Measurements from ENCODE around the gene KHDC4.
A peak's percentile ranks its signal among the peaks of the same experiment; 100 is the strongest.

Gene KHDC4

GRCh38 chr1:155968670-155969069 lies 34.5 kb upstream of the KHDC4 start:
- peak; percentile 71 for DNase-seq

DNA sequence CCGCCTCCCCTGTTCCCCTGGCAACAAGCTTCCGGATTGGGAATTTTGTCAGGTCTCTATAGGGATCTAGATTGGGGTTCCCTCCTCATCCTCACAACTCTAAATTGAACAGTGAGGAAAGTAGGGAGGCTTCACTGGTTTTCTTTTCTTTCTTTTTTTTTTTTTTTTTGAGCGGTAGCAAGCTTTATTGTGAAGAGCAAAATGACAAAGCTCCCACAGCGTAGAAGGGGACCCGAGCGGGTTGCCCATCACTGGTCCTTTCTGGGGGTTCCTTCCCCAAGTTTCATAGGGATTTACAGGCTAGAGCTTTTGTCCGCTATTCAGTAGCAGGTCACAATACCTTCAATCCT lies 33.8 kb upstream of the KHDC4 start:
- no peak for DNase-seq

- no peak for DNase-seq
Observed at GRCh38 chr1:155967341-155968050, 33.3 kb upstream of the KHDC4 start.

GRCh38 chr1:155966750-155967149 lies 32.5 kb upstream of the KHDC4 start:
- DNase-seq, result no peak

DNA sequence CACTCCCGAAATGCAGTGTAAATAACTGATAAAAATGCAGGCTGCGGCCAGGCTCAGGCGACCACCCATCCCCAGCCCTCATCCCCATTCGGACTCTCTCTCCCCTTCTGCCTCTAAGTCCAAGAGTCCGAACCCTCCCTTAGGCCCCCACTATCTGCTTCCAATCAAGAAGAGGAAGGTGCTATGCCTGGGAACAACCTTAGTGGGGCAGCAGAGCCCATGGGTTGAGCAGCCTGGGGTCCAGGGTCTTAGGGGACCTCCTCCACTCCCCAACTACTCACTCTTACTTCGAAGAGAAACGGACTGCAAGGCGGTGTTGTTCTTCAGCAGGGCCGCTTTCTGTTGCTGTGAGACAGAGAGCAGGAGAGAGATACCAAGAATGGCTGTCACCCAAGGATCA lies 31.9 kb upstream of the KHDC4 start:
- DNase-seq, result no peak

DNA sequence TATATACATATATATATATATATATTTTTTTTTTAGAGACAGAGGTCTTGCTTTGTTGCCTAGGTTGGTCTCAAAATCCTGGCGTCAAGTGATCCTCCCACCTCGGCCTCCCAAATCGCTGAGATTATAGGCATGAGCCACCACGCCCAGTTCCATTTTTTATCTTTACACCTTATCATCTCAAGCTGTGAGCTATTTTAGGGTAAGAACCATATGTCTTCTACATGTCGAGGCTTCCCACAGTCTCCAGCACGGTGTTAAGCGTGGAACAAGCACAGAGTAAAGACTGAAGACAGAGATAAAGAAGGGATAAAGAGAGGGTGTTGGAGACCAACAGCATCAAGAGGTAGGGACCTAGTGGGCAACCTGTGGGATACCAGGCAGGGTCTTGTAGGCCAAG lies 30.0 kb upstream of the KHDC4 start:
- DNase-seq, result no peak

- no peak for DNase-seq
Observed at GRCh38 chr1:155962599-155963211, 28.5 kb upstream of the KHDC4 start.

GRCh38 chr1:155961937-155962336 lies 27.7 kb upstream of the KHDC4 start:
- DNase-seq, result no peak

DNA sequence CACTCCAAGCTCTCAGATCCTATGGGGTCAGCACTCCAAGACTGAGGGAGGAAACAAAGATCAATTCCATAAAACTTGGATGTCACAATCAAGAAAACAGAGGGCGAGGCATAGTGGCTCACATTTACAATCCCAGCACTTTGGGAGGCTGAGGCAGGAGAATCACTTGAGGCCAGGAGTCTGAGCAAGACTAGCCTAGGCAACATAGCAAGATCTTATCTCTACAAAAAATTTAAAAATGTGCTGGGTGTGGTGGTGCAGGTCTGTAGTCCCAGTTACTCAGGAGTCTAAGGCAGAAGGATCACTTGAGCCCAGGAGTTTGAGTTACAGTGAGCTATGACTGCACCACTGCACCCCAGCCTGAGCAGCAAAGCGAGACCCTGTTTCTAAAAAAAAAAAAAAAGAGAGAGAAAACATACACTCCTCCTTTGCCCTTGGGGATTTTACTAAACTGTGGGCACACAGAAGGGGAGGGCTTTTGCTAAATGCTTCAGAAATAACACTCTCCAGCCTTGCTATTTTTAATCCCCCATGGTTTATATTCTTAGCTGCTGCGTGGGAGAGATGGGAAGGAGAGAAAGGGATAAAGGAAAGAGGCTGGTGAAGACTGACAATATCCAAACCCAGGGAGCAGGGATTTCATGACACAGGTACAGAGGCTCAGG lies 26.0 kb upstream of the KHDC4 start:
- DNase-seq, result no peak

DNA sequence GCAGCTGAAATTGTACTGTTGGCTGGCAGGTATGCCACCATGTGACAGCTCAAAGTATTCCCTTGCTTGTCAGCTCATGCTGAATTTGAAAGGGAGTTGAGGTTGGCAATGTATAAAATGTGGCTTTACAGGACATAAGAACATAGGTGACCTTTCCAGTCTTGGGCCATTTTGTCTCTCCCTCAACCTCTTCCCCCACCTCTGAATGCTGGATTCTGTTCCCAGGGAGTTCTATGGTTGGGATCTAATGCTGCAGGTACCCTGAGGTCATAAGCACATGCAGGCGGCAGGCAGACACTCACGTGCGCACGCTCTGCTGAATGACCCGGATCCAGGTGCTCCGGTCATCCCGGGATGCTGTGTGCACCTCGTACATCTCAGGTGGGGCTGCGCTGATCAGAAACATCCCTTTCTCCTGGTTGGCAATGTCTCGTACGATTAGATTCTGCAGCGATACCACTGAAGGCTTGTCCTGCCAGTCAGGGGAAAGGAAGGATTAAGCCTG lies 23.2 kb upstream of the KHDC4 start:
- no peak for DNase-seq

DNA sequence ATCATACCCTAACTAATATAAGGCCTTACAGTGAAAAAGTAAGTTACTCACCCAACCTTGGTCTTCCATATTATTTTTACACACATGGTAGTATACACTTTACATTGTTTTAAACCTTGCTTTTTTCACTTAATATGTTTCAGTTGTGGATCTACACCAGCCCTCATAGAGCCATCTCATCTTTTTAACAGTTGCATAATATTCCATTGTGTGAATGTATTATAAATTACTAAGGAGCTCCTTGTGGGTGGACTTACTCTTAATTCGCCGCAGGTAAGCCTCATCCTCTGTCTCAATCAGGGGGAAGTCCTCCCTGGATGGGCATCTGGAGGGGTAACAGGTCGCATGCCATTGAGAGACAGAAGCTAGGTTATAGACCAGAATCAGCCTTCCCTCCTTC lies 20.4 kb upstream of the KHDC4 start:
- DNase-seq, result no peak

GRCh38 chr1:155952505-155952890 lies 18.3 kb upstream of the KHDC4 start:
- DNase-seq, result no peak

DNA sequence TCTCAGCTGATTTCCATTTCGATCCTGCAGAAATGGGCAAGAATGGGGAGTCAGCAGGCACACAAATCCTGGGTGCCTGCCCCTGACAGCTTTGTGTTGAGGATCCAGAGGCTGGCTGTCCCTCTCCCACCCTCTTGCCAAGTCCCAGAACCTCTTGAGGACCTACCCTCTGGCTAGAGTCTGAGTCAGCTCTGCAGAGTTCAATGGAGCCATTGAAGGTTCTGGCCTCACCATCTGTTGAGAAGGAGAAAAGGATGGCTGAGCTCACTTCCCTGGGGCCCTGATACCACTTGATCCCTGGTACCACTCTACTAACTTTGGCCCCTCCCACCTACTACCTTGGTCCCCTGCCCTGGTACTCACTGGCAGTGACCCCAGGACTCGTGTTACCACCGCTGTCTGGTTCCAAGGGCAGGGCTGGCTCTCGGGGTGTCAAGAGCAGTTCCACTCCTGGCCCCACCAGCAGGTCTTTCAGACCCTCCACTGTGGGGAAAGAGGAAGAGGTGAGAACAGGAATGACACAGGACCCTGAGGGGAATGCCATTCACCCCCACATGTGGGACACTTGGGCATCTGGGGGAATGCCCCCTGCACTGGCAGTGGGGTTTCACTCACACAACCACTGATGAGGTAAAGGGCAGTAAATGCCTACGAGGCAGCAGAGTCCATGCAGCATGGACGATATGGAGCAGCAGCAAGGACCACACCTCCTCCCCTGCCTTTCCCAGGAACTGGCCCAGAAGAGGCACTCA lies 17.7 kb upstream of the KHDC4 start:
- no peak for DNase-seq

DNA sequence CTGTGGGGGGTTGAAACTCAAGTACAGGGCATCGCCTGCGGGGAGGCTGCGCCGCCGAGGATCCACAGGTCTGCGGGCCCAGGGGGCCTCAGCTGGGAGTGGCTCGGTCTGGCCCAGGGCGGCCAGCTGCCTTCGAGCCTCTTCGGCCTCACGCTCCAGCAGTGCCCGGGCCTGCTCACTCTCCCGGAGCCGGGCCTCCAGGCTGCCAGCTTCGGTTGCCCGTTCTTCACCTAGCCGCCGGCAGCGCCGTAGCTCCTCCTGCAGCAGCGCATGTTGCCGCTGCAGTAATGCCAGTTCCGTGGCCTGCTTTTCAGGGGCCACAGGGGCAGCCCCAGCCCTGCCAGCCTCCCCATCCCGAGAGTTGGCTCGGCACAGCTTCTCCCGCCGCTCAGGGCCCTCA lies 16.6 kb upstream of the KHDC4 start:
- no peak for DNase-seq

DNA sequence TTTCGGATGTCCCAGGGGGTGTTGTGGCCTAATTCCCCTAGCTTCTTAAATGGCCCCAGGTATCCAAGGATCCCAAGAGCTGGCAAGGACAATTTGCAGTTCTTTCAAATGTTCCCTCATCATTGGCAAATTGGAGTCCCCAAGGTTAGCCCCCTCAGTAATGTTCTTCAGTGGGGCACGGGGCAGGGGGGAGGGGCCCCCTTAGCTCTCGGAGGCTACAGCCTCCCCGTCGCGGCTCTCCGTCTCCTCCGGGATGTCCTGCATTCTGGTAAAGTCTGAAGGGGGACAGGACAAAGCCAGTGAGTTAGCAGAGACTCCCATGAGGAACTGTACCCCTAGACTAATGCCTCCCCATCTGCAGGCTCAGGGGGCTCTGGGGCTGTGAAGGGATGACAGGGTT lies 13.5 kb upstream of the KHDC4 start:
- DNase-seq, result no peak

DNA sequence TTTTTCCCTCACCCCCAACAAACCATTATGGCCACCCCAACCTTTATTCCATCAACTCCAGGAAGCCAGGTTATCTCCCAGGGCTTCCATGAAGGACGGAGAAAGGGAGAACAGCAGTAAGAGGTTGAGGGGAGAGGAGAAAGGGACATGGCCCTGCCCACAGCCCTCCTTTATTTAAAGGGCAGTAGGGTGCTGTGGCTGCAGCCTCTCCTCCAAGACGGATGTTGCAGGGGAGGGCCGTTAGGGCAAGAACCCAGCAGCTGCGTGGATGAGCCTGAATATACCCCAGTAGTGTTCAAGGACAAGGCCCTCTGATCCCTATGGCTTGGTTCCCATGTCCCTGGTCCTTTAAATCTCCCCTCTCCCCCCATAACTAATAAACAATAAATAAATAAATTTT lies 13.1 kb upstream of the KHDC4 start:
- no peak for DNase-seq

GRCh38 chr1:155946633-155947219 lies 12.5 kb upstream of the KHDC4 start:
- no peak for DNase-seq

GRCh38 chr1:155944444-155944799 lies 10.2 kb upstream of the KHDC4 start:
- no peak for DNase-seq

DNA sequence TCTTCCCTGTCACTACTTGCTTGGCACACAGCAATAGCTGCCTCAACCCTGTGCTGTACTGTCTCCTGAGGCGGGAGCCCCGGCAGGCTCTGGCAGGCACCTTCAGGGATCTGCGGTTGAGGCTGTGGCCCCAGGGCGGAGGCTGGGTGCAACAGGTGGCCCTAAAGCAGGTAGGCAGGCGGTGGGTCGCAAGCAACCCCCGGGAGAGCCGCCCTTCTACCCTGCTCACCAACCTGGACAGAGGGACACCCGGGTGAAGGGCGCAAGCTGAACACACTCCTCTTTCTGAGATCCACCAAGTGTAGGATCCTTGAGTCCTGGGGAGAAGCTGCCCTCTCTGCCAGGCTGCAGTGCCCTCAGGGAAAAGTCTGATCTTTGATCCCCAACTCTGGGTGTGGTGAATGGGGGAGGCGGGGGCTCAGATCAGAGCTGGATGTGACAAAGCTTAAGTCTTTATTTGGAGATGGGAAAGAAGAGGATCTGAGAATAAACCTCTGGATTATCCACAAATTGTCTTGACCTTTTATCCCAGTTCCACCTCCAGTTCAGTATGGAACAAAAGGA lies 8.4 kb upstream of the KHDC4 start:
- DNase-seq, result no peak

DNA sequence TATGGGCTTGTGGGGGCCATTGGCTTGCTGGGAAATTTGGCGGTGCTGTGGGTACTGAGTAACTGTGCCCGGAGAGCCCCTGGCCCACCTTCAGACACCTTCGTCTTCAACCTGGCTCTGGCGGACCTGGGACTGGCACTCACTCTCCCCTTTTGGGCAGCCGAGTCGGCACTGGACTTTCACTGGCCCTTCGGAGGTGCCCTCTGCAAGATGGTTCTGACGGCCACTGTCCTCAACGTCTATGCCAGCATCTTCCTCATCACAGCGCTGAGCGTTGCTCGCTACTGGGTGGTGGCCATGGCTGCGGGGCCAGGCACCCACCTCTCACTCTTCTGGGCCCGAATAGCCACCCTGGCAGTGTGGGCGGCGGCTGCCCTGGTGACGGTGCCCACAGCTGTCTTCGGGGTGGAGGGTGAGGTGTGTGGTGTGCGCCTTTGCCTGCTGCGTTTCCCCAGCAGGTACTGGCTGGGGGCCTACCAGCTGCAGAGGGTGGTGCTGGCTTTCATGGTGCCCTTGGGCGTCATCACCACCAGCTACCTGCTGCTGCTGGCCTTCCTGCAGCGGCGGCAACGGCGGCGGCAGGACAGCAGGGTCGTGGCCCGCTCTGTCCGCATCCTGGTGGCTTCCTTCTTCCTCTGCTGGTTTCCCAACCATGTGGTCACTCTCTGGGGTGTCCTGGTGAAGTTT lies 7.8 kb upstream of the KHDC4 start:
- no peak for DNase-seq

GRCh38 chr1:155940993-155941844 lies 7.0 kb upstream of the KHDC4 start, which contains the start of gene RXFP4:
RXFP4 (plus strand) TSS chr1:155941638; CDS start chr1:155941710, 72 bp downstream.
- DNase-seq, result no peak
